ENCODE measurements around the gene FBXO36. TPM values are rescaled to one million over a fixed set of nuclear protein-coding genes. Genes with fewer than 3 reads are reported as not detected.

The FBXO36 gene
- total RNA-seq, 1 donor from 2014 or later: 3.6 TPM

DNA sequence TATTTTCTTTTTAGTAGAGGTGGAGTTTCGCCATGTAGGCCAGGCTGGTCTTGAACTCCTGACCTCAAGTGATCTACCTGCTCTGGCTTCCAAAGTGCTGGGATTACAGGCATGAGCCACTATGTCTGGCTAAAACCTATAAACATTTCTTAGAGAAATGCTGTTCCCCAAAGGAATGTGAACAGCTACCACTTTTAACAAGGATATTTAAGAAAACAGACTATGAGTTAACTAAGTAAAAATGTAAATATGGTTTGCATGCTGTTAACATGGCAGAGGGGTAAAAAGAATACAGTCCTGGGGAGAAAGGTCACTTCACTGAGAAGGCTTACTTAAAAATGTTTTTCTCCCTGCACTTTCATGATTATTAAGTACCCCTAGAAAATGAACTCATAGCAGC lies 89.3 kb downstream of the FBXO36 start:
- H3K27me3 Mint-ChIP-seq (ENCODE audit: unreplicated experiment): no peaks in the 10 kb centered on the region
- H3K4me3 Mint-ChIP-seq (ENCODE audit: unreplicated experiment): no peak overlapping the region

DNA sequence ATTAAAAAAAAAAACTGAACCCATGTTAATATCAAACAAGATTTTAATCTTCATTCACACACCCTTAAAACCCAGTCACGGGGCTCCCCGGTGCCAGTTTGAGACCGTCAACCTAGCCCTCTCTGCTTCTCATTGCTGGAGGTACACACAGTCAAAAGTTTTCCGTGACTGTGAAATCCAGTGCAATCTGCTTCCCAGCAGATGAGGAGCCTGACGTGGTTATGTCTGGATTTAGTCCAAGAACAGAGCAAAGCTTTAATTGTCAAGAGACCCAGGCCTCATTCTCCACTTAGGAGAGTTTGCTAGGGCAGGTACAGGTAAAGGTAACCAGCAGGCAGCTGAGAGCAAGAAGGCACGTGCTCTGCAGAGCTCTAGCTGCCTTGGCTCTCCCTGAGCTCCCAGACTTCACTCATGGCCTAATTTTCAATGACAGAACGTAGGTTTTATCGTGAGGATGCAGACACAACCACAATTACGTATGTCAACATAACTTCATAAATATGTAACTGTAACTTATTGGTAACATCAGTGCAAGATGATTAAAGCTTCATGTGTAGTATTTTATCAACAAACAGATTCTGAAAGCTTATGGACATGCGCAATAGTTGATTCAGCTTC lies 90.1 kb downstream of the FBXO36 start:
- no peaks in the 10 kb centered on the region for H3K9me3 Mint-ChIP-seq (ENCODE audit: unreplicated experiment)
- TF ChIP-seq, protein P1, sequence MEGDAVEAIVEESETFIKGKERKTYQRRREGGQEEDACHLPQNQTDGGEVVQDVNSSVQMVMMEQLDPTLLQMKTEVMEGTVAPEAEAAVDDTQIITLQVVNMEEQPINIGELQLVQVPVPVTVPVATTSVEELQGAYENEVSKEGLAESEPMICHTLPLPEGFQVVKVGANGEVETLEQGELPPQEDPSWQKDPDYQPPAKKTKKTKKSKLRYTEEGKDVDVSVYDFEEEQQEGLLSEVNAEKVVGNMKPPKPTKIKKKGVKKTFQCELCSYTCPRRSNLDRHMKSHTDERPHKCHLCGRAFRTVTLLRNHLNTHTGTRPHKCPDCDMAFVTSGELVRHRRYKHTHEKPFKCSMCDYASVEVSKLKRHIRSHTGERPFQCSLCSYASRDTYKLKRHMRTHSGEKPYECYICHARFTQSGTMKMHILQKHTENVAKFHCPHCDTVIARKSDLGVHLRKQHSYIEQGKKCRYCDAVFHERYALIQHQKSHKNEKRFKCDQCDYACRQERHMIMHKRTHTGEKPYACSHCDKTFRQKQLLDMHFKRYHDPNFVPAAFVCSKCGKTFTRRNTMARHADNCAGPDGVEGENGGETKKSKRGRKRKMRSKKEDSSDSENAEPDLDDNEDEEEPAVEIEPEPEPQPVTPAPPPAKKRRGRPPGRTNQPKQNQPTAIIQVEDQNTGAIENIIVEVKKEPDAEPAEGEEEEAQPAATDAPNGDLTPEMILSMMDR (IDR thresholded peaks at IDR 0.05; ENCODE audit: unreplicated experiment): no peak
- no peaks in the 10 kb centered on the region for H3K27me3 Mint-ChIP-seq (ENCODE audit: unreplicated experiment)
- DNase-seq (ENCODE audit: low spot score): no peak
- no peak overlapping the region for H3K4me3 Mint-ChIP-seq (ENCODE audit: unreplicated experiment)
- H3K27ac Mint-ChIP-seq (ENCODE audit: unreplicated experiment): no peak overlapping the region
- no peaks in the 10 kb centered on the region for H3K36me3 Mint-ChIP-seq (ENCODE audit: low read depth, unreplicated experiment)
- peaks cover 2% of the 10 kb centered on the region for H3K4me1 Mint-ChIP-seq (ENCODE audit: unreplicated experiment)

More for the DNA sequence above, 89.3 kb downstream of the FBXO36 start:
- Mint-ChIP-seq H3K36me3 (ENCODE audit: low read depth, unreplicated experiment) (no peaks in the 10 kb centered on the region), H3K4me1 (ENCODE audit: unreplicated experiment) (peaks cover 2% of the 10 kb centered on the region), H3K27ac (ENCODE audit: unreplicated experiment) (no peak overlapping the region), H3K9me3 (ENCODE audit: unreplicated experiment) (no peaks in the 10 kb centered on the region)
- DNase-seq (ENCODE audit: low spot score): no peak
- TF ChIP-seq, protein P1 (IDR thresholded peaks at IDR 0.05; ENCODE audit: unreplicated experiment): no peak

DNA sequence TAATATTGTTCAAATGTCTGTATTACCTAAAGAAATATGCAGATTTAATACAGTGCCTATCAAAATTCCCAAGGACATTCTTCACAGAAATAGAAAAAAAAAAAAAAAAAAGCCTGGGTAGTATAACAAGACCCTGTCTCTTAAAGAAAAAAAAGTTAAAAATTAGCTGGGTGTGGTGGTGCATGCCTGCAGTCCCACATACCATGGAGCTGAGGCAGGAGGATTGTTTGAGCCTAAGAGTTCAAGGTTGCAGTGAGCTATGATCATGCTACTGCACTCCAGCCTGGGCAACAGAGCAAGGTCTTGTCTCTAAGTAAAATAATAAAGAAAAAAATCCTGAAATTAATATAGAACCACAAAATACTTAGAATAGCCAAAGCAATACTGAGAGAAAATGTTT lies 94.5 kb downstream of the FBXO36 start:
- Mint-ChIP-seq H3K27ac (ENCODE audit: unreplicated experiment) (no peak overlapping the region), H3K4me1 (ENCODE audit: unreplicated experiment) (no peaks in the 10 kb centered on the region), H3K36me3 (ENCODE audit: low read depth, unreplicated experiment) (no peaks in the 10 kb centered on the region), H3K27me3 (ENCODE audit: unreplicated experiment) (peaks cover 2% of the 10 kb centered on the region), H3K9me3 (ENCODE audit: unreplicated experiment) (no peaks in the 10 kb centered on the region), H3K4me3 (ENCODE audit: unreplicated experiment) (no peak overlapping the region)
- TF ChIP-seq, protein P1 (IDR thresholded peaks at IDR 0.05; ENCODE audit: unreplicated experiment): no peak
- DNase-seq (ENCODE audit: low spot score): no peak

DNA sequence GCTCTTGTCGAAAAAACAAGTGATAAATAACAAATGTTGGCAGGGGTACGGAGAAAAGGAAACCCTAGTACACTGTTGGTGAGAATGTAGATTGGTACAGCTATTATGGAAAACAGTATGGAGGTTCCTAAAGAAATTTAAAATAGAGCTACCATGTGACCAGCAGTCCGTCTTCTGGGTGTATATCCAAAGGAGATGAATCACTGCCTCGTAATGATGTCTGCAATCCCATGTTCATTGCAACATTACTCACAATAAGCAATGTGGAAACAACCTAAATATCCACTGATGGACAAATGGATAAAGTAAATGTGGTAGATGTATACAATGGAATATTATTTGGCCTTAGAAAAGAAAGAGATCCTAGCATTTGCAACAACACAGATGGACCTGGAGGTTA lies 95.8 kb downstream of the FBXO36 start:
- Mint-ChIP-seq H3K36me3 (ENCODE audit: low read depth, unreplicated experiment) (no peaks in the 10 kb centered on the region), H3K9me3 (ENCODE audit: unreplicated experiment) (no peaks in the 10 kb centered on the region), H3K4me3 (ENCODE audit: unreplicated experiment) (no peak overlapping the region), H3K27ac (ENCODE audit: unreplicated experiment) (no peak overlapping the region), H3K27me3 (ENCODE audit: unreplicated experiment) (peaks cover 3% of the 10 kb centered on the region), H3K4me1 (ENCODE audit: unreplicated experiment) (no peaks in the 10 kb centered on the region)
- DNase-seq (ENCODE audit: low spot score): no peak
- TF ChIP-seq, protein P1 (IDR thresholded peaks at IDR 0.05; ENCODE audit: unreplicated experiment): no peak

DNA sequence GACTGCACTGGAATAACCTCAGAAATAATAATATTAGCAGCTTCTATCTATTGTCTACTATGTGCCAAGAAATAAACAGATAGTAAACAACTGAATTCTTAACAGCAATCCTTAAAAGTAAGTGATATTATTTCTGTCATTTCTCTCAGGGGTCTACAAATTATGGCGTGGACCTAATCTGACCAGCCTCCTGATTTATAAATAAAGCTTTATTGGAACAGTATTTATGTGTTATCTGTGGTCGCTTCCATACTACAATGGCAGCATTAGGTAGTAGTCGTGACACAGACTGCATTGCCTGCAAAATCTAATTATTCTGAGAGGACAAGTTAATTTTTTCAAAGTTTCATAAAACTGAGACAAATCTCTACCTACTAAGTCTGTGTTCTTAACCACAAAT lies 97.4 kb downstream of the FBXO36 start:
- DNase-seq (ENCODE audit: low spot score): no peak
- TF ChIP-seq, protein P1 (IDR thresholded peaks at IDR 0.05; ENCODE audit: unreplicated experiment): no peak
- H3K4me3 Mint-ChIP-seq (ENCODE audit: unreplicated experiment): no peak overlapping the region
- peaks cover 5% of the 10 kb centered on the region for H3K27me3 Mint-ChIP-seq (ENCODE audit: unreplicated experiment)
- no peak overlapping the region for H3K27ac Mint-ChIP-seq (ENCODE audit: unreplicated experiment)
- no peaks in the 10 kb centered on the region for H3K36me3 Mint-ChIP-seq (ENCODE audit: low read depth, unreplicated experiment)
- H3K9me3 Mint-ChIP-seq (ENCODE audit: unreplicated experiment): no peaks in the 10 kb centered on the region
- H3K4me1 Mint-ChIP-seq (ENCODE audit: unreplicated experiment): no peaks in the 10 kb centered on the region
